HG03571 (cell line): ENCODE measurements around the gene NFATC2.
"Not testable (repeated sequence)": the region's sequence is repeated elsewhere in the genome, so short reads cannot be mapped to it uniquely, and the experiment has no call there.

Experiments used
- ATAC-seq: cut with Tn5 transposase; IDR thresholded peaks from one replicate; pipeline ENCODE4 v1.9.1; 2021; ENCODE audit not compliant: unreplicated experiment

The NFATC2 gene

GRCh38 chr20:51363813-51364212, 178.7 kb downstream of the NFATC2 start:
- no peak for ATAC-seq

- no peak for ATAC-seq
These were observed 179.1 kb downstream of the NFATC2 start for GRCh38 chr20:51363378-51363777.

GRCh38 chr20:51362254-51362653, 180.3 kb downstream of the NFATC2 start:
- ATAC-seq: no peak

GRCh38 chr20:51361258-51361657, 181.3 kb downstream of the NFATC2 start:
- no peak for ATAC-seq

- no peak for ATAC-seq
These were observed 181.9 kb downstream of the NFATC2 start for GRCh38 chr20:51360451-51361201.

- ATAC-seq: no peak
These were observed 182.6 kb downstream of the NFATC2 start for GRCh38 chr20:51359947-51360346.

- ATAC-seq: no peak
These were observed 183.1 kb downstream of the NFATC2 start for GRCh38 chr20:51359401-51359800.

- no peak for ATAC-seq
These were observed 184.3 kb downstream of the NFATC2 start for GRCh38 chr20:51358032-51358724.

- no peak for ATAC-seq
These were observed 185.0 kb downstream of the NFATC2 start for GRCh38 chr20:51357543-51357942.

GRCh38 chr20:51356871-51357270, 185.6 kb downstream of the NFATC2 start:
- ATAC-seq: no peak

- no peak for ATAC-seq
These were observed 187.7 kb downstream of the NFATC2 start for GRCh38 chr20:51354769-51355319.

- no peak for ATAC-seq
These were observed 188.2 kb downstream of the NFATC2 start for GRCh38 chr20:51354191-51354768.

- ATAC-seq: no peak
These were observed 189.0 kb downstream of the NFATC2 start for GRCh38 chr20:51353491-51353890.

GRCh38 chr20:51352791-51353190, 189.7 kb downstream of the NFATC2 start:
- ATAC-seq: no peak

- no peak for ATAC-seq
These were observed 191.4 kb downstream of the NFATC2 start for GRCh38 chr20:51350941-51351631.

- ATAC-seq: no peak
These were observed 193.6 kb downstream of the NFATC2 start for GRCh38 chr20:51348876-51349275.

- ATAC-seq: no peak
These were observed 194.7 kb downstream of the NFATC2 start for GRCh38 chr20:51347831-51348230.

- ATAC-seq: no peak
These were observed 195.6 kb downstream of the NFATC2 start for GRCh38 chr20:51346686-51347485.

- no peak for ATAC-seq
These were observed 196.9 kb downstream of the NFATC2 start for GRCh38 chr20:51345601-51346101.

GRCh38 chr20:51343802-51344201, 198.7 kb downstream of the NFATC2 start:
- ATAC-seq: not testable (repeated sequence)
